GM12801 (cell line): ENCODE measurements around the gene REPS1.

Source experiments
- CTCF ChIP-seq: IDR thresholded peaks from one replicate; pipeline ENCODE4 v1.5.1; 2011; ENCODE audit warnings: control low read depth; ENCODE audit not compliant: insufficient read length; ENCODE audit errors: extremely low read depth

Gene REPS1

GRCh38 chr6:139027620-139028182 is 39.6 kb upstream of the REPS1 start:
- no peak for TF ChIP-seq CTCF

- no peak for TF ChIP-seq CTCF
These were observed 32.6 kb upstream of the REPS1 start for GRCh38 chr6:139020689-139021088.

- no peak for TF ChIP-seq CTCF
These were observed 31.7 kb upstream of the REPS1 start for GRCh38 chr6:139019722-139020121.

- TF ChIP-seq CTCF, result no peak
These were observed 29.2 kb upstream of the REPS1 start for GRCh38 chr6:139017227-139017626.

- TF ChIP-seq CTCF, result no peak
These were observed 28.5 kb upstream of the REPS1 start for GRCh38 chr6:139016337-139017213.

GRCh38 chr6:139014945-139015344 is 26.9 kb upstream of the REPS1 start:
- no peak for TF ChIP-seq CTCF

GRCh38 chr6:139013185-139013800 is 25.2 kb upstream of the REPS1 start:
- TF ChIP-seq CTCF, result no peak
